SK-N-SH (cell line): ENCODE results near the gene SCAMP5.

ENCODE experiments used
- TF ChIP-seq, protein P1 (sequence below): fragments of 200-600 bp; sonication (generic); IDR thresholded peaks from 2 replicates; pipeline ENCODE4 v1.6.1; 2017; ENCODE audit warnings: antibody characterized with exemption, mild to moderate bottlenecking, moderate library complexity
- TF ChIP-seq, protein P2 (sequence below): IDR thresholded peaks from 2 replicates; pipeline ENCODE4 v1.4.0; 2012; ENCODE audit warnings: low read depth

DNA sequence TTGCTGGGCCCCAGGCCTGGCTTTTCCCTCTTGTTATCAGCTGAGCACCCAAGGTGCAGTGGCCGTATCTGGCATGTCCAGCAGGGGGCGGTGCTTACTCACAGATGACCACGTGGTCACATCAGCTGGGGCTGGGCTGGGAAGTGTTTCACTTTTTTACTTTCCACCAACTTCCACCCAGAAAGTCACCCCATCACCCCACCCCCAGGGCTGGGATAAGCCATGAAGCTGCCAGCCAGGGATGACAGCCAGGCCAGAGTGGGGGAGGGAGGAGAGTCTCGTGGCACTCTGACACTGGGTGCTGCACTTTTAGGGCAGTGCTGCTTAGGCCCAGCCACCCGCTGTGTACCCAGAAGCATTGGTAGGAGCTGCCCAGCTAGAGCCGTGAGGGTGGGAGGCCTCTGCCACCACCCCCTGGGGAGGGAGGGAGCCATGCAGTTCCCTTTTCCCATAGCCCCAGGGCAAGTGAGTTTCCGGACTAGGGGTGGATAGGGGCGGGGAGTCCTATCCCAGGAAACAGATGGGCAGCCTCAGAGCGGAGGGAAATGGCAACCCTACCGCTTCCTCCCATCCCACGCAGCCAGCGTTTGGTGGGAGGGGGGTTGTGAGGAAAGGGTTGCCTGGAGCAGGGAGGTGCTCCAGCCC, 34.1 kb downstream of the SCAMP5 start:
- TF ChIP-seq, protein P1, sequence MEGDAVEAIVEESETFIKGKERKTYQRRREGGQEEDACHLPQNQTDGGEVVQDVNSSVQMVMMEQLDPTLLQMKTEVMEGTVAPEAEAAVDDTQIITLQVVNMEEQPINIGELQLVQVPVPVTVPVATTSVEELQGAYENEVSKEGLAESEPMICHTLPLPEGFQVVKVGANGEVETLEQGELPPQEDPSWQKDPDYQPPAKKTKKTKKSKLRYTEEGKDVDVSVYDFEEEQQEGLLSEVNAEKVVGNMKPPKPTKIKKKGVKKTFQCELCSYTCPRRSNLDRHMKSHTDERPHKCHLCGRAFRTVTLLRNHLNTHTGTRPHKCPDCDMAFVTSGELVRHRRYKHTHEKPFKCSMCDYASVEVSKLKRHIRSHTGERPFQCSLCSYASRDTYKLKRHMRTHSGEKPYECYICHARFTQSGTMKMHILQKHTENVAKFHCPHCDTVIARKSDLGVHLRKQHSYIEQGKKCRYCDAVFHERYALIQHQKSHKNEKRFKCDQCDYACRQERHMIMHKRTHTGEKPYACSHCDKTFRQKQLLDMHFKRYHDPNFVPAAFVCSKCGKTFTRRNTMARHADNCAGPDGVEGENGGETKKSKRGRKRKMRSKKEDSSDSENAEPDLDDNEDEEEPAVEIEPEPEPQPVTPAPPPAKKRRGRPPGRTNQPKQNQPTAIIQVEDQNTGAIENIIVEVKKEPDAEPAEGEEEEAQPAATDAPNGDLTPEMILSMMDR, result peak; percentile 90
- TF ChIP-seq, protein P2, sequence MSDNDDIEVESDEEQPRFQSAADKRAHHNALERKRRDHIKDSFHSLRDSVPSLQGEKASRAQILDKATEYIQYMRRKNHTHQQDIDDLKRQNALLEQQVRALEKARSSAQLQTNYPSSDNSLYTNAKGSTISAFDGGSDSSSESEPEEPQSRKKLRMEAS, result peak; percentile 65
